Activated naive CD8-positive, alpha-beta T cell treated with anti-CD3 and anti-CD28 coated beads, Interleukin-2, amount 10 ng/mL, durations not matched to agents 7 days and 5 days (primary cell): Measurements from ENCODE around the gene ZNF43. TPM values are rescaled to one million over a fixed set of nuclear protein-coding genes. Genes with fewer than 3 reads are reported as not detected.
"Not testable (repeated sequence)": the region's sequence is repeated elsewhere in the genome, so short reads cannot be mapped to it uniquely, and the experiment has no call there.

Experiments
- ATAC-seq: fragments of 150-1000 bp; cut with Tn5 transposase; one replicate; pipeline ENCODE4 v1.10.0; 2021; ENCODE audit warnings: low read depth, moderate library complexity
- POLR2A ChIA-PET: fragments of 350-600 bp; sonication (Branson Sonifier 250); formaldehyde crosslinking; loops from one replicate; lab custom pipeline; 2021; ENCODE audit warnings: antibody characterized with exemption; lab: Charles Lee
- DNase-seq: peaks from one replicate; pipeline ENCODE4 v3.0.0; 2021
- H3K27ac Mint-ChIP-seq: one replicate; pipeline ENCODE4 v1.8.0; 2022; ENCODE audit warnings: mild to moderate bottlenecking, mixed read lengths
- H3K27me3 Mint-ChIP-seq: one replicate; pipeline ENCODE4 v1.8.0; 2022; ENCODE audit warnings: mild to moderate bottlenecking, moderate library complexity, mixed read lengths
- H3K36me3 Mint-ChIP-seq: one replicate; pipeline ENCODE4 v1.8.0; 2021; ENCODE audit warnings: mild to moderate bottlenecking, mixed read lengths
- H3K4me1 Mint-ChIP-seq: one replicate; pipeline ENCODE4 v1.8.0; 2021; ENCODE audit warnings: mixed read lengths
- H3K4me3 Mint-ChIP-seq: one replicate; pipeline ENCODE4 v1.8.0; 2022; ENCODE audit warnings: mild to moderate bottlenecking, moderate library complexity, mixed read lengths
- H3K9me3 Mint-ChIP-seq: one replicate; pipeline ENCODE4 v1.8.0; 2021; ENCODE audit warnings: mixed read lengths
- total RNA-seq, 2 experiments: library from RNA; stranded (reverse); gene quantifications; one replicate each; pipeline ENCODE4 v1.2.3, GENCODE V29; 2021

The ZNF43 gene
- total RNA-seq, 2 experiments from 2014 or later: 36.5 to 39.8 TPM

- Mint-ChIP-seq H3K36me3 (peaks cover 82% of the 10 kb centered on the region), H3K27ac (no peak overlapping the region), H3K9me3 (peaks cover 13% of the 10 kb centered on the region), H3K4me1 (peaks cover 8% of the 10 kb centered on the region), H3K27me3 (no peaks in the 10 kb centered on the region), H3K4me3 (no peak overlapping the region)
- no peak for ATAC-seq
- POLR2A ChIA-PET: no interaction called here
- no peak for DNase-seq
Measured at GRCh38 chr19:21841488-21842097, 5.6 kb upstream of the ZNF43 start.

GRCh38 chr19:21841081-21841480, 5.1 kb upstream of the ZNF43 start:
- Mint-ChIP-seq H3K4me3 (no peak overlapping the region), H3K36me3 (peaks cover 77% of the 10 kb centered on the region)
- POLR2A ChIA-PET: interaction anchor here (1.3 kb wide), 1 partner anchor 512 kb away, joined by 3 read pairs; the partner anchor contains the start of gene ZNF708

GRCh38 chr19:21839976-21840375, 4.0 kb upstream of the ZNF43 start:
- DNase-seq (no peak), ATAC-seq (no peak)
- H3K27me3 Mint-ChIP-seq: no peaks in the 10 kb centered on the region
- H3K4me3 Mint-ChIP-seq: no peak overlapping the region
- POLR2A ChIA-PET: interaction anchor here (1.3 to 2.4 kb wide), 2 partner anchors 12 to 511 kb away, joined by 3 to 8 read pairs; partner anchors contain the start of gene ZNF708
- H3K9me3 Mint-ChIP-seq: peaks cover 9% of the 10 kb centered on the region
- H3K36me3 Mint-ChIP-seq: peaks cover 70% of the 10 kb centered on the region
- peaks cover 8% of the 10 kb centered on the region for H3K4me1 Mint-ChIP-seq
- no peak overlapping the region for H3K27ac Mint-ChIP-seq

More at GRCh38 chr19:21841081-21841480, 5.1 kb upstream of the ZNF43 start:
- Mint-ChIP-seq H3K9me3 (peaks cover 9% of the 10 kb centered on the region), H3K27me3 (no peaks in the 10 kb centered on the region), H3K4me1 (peaks cover 8% of the 10 kb centered on the region), H3K27ac (no peak overlapping the region)
- ATAC-seq (no peak), DNase-seq (no peak)

GRCh38 chr19:21838646-21839045, 2.7 kb upstream of the ZNF43 start:
- POLR2A ChIA-PET: interaction anchor here (2.4 kb wide), 1 partner anchor 13 kb away, joined by 8 read pairs; no protein-coding TSS in a partner anchor
- DNase-seq (no peak), ATAC-seq (no peak)
- Mint-ChIP-seq H3K9me3 (peaks cover 9% of the 10 kb centered on the region), H3K36me3 (peaks cover 70% of the 10 kb centered on the region), H3K27me3 (no peaks in the 10 kb centered on the region), H3K4me1 (peaks cover 8% of the 10 kb centered on the region), H3K4me3 (no peak overlapping the region), H3K27ac (no peak overlapping the region)

GRCh38 chr19:21835429-21835809, 563 bp downstream of the ZNF43 start:
- ATAC-seq: no peak
- no peak for DNase-seq
- H3K9me3 Mint-ChIP-seq: peaks cover 15% of the 10 kb centered on the region
- H3K4me3 Mint-ChIP-seq: peak overlapping the region; percentile 98
- H3K27me3 Mint-ChIP-seq: no peaks in the 10 kb centered on the region
- POLR2A ChIA-PET: interaction anchor here (0.6 to 2.8 kb wide), 23 partner anchors 9 to 1923 kb away, joined by 3 to 76 read pairs (median 5); partner anchors contain the start of genes ZNF100, ZNF257, ZNF429 and ZNF430
- H3K27ac Mint-ChIP-seq: peak overlapping the region; percentile 100
- H3K4me1 Mint-ChIP-seq: peaks cover 12% of the 10 kb centered on the region
- H3K36me3 Mint-ChIP-seq: peaks cover 67% of the 10 kb centered on the region

GRCh38 chr19:21833733-21834132, 2.2 kb downstream of the ZNF43 start:
- Mint-ChIP-seq H3K9me3 (peaks cover 21% of the 10 kb centered on the region), H3K36me3 (peaks cover 62% of the 10 kb centered on the region), H3K27ac (no peak overlapping the region), H3K4me3 (peak overlapping the region; percentile 78), H3K4me1 (peaks cover 12% of the 10 kb centered on the region), H3K27me3 (no peaks in the 10 kb centered on the region)
- DNase-seq: no peak
- POLR2A ChIA-PET: interaction anchor here (1.2 kb wide), 1 partner anchor 18 kb away, joined by 7 read pairs; no protein-coding TSS in a partner anchor
- no peak for ATAC-seq

- POLR2A ChIA-PET: interaction anchor here (1.5 kb wide), 1 partner anchor 11 kb away, joined by 4 read pairs; the partner anchor contains the start of gene ZNF43
- H3K36me3 Mint-ChIP-seq: peaks cover 73% of the 10 kb centered on the region
- ATAC-seq (no peak), DNase-seq (no peak)
- peaks cover 20% of the 10 kb centered on the region for H3K9me3 Mint-ChIP-seq
- H3K4me3 Mint-ChIP-seq: no peak overlapping the region
- no peaks in the 10 kb centered on the region for H3K27me3 Mint-ChIP-seq
- no peak overlapping the region for H3K27ac Mint-ChIP-seq
- H3K4me1 Mint-ChIP-seq: no peaks in the 10 kb centered on the region
Measured at GRCh38 chr19:21824679-21825078, 11.3 kb downstream of the ZNF43 start.

- POLR2A ChIA-PET: interaction anchor here (1.5 kb wide), 1 partner anchor 13 kb away, joined by 4 read pairs; the partner anchor contains the start of gene ZNF43
- Mint-ChIP-seq H3K4me3 (no peak overlapping the region), H3K4me1 (no peaks in the 10 kb centered on the region), H3K9me3 (peaks cover 22% of the 10 kb centered on the region), H3K27me3 (no peaks in the 10 kb centered on the region), H3K36me3 (peaks cover 79% of the 10 kb centered on the region), H3K27ac (no peak overlapping the region)
- ATAC-seq: no peak
- DNase-seq: no peak
Measured at GRCh38 chr19:21823224-21823623, 12.8 kb downstream of the ZNF43 start.

- no peak for ATAC-seq
- POLR2A ChIA-PET: no interaction called here
- Mint-ChIP-seq H3K27ac (no peak overlapping the region), H3K4me1 (no peaks in the 10 kb centered on the region), H3K9me3 (peaks cover 32% of the 10 kb centered on the region), H3K27me3 (no peaks in the 10 kb centered on the region), H3K36me3 (peaks cover 91% of the 10 kb centered on the region), H3K4me3 (no peak overlapping the region)
- DNase-seq: no peak
Measured at GRCh38 chr19:21812448-21812847, 23.5 kb downstream of the ZNF43 start.

GRCh38 chr19:21808400-21809000, 27.5 kb downstream of the ZNF43 start:
- Mint-ChIP-seq H3K9me3 (peaks cover 28% of the 10 kb centered on the region), H3K36me3 (peaks cover 57% of the 10 kb centered on the region)
- POLR2A ChIA-PET, DNase-seq, H3K4me1 Mint-ChIP-seq, H3K27ac Mint-ChIP-seq, H3K4me3 Mint-ChIP-seq, H3K27me3 Mint-ChIP-seq, ATAC-seq: not testable (repeated sequence)

- POLR2A ChIA-PET: no interaction called here
- Mint-ChIP-seq H3K9me3 (peaks cover 32% of the 10 kb centered on the region), H3K27me3 (no peaks in the 10 kb centered on the region), H3K27ac (no peak overlapping the region), H3K36me3 (no peaks in the 10 kb centered on the region), H3K4me3 (no peak overlapping the region), H3K4me1 (no peaks in the 10 kb centered on the region)
- DNase-seq (no peak), ATAC-seq (no peak)
Measured at GRCh38 chr19:21789466-21790085, 46.4 kb downstream of the ZNF43 start.

- no peak for ATAC-seq
- POLR2A ChIA-PET: no interaction called here
- no peak overlapping the region for H3K4me3 Mint-ChIP-seq
Measured at GRCh38 chr19:21786936-21787335, 49.0 kb downstream of the ZNF43 start.

GRCh38 chr19:21775792-21776191, 60.2 kb downstream of the ZNF43 start:
- POLR2A ChIA-PET: not testable (repeated sequence)

More at GRCh38 chr19:21786936-21787335, 49.0 kb downstream of the ZNF43 start:
- no peaks in the 10 kb centered on the region for H3K4me1 Mint-ChIP-seq
- H3K27me3 Mint-ChIP-seq: no peaks in the 10 kb centered on the region
- no peak overlapping the region for H3K27ac Mint-ChIP-seq
- no peaks in the 10 kb centered on the region for H3K36me3 Mint-ChIP-seq
- H3K9me3 Mint-ChIP-seq: peaks cover 35% of the 10 kb centered on the region
- no peak for DNase-seq

More at GRCh38 chr19:21775792-21776191, 60.2 kb downstream of the ZNF43 start:
- H3K4me3 Mint-ChIP-seq, H3K27me3 Mint-ChIP-seq, ATAC-seq, H3K4me1 Mint-ChIP-seq, H3K36me3 Mint-ChIP-seq, H3K9me3 Mint-ChIP-seq, DNase-seq, H3K27ac Mint-ChIP-seq: not testable (repeated sequence)
